ENCODE measurements around the gene EPN2. TPM values are rescaled to one million over a fixed set of nuclear protein-coding genes. Genes with fewer than 3 reads are reported as not detected.

EPN2 gene
- polyA plus RNA-seq, 1 donor (not counting 4 experiments of a cell fraction or from before 2014, with no cell fraction given) = 30.2 TPM

GRCh38 chr17:19295473-19296135 lies 58.4 kb downstream of the EPN2 start:
- no peak for DNase-seq (ENCODE audit: low read depth, low spot score)
- H3K4me3 ChIP-seq (ENCODE audit: control insufficient read depth in 2 of 3, extremely low read depth in 1 of 3, insufficient read depth in 2 of 3, low read depth in 1 of 3, low read length in 3 of 3) = no peak overlapping the region
- no peak overlapping the region for H3K4me2 ChIP-seq (ENCODE audit: control insufficient read depth, extremely low read depth, insufficient read depth, low read depth, low read length)
- FAIRE-seq = no peak
- peaks cover 7% of the 10 kb centered on the region for H3K9me1 ChIP-seq (ENCODE audit: control insufficient read depth, extremely low read depth, insufficient read depth, low read length)
- no peaks in the 10 kb centered on the region for H3K9me3 ChIP-seq (ENCODE audit: control insufficient read depth, low read depth, low read length)
- H3K36me3 ChIP-seq (ENCODE audit: control insufficient read depth in 2 of 2, extremely low read depth in 1 of 2, insufficient read depth in 2 of 2, low read length in 2 of 2) = peaks cover 1 to 2% of the 10 kb centered on the region in 2 experiments
- dilution Hi-C loops (cut with MboI; ENCODE audit: extremely low pct_ligation_motif_present, low sequenced_read_pairs) = no loop called here
- peaks cover 10% of the 10 kb centered on the region for H3K4me1 ChIP-seq (ENCODE audit: control insufficient read depth, extremely low read depth, insufficient read depth, low read length)
- H3K9ac ChIP-seq (ENCODE audit: control insufficient read depth, extremely low read depth, insufficient read depth, low read length) = no peak overlapping the region
- H3K79me2 ChIP-seq (ENCODE audit: control insufficient read depth, insufficient read depth, low read length) = no peaks in the 10 kb centered on the region
- TF ChIP-seq EZH2 (IDR thresholded peaks at IDR 0.05; ENCODE audit: low read length) (no peak), CTCF (optimal IDR thresholded peaks at IDR 0.05 in 1 of 3, IDR thresholded peaks at IDR 0.05 in 1 of 3, conservative IDR thresholded peaks at IDR 0.05 in 1 of 3; ENCODE audit: extremely low read depth in 1 of 3, insufficient read depth in 2 of 3, low read length in 3 of 3) (no peak)
- no peak overlapping the region for H2AFZ ChIP-seq (ENCODE audit: control insufficient read depth, low read length)
- no peaks in the 10 kb centered on the region for H3K27me3 ChIP-seq (ENCODE audit: control insufficient read depth, extremely low read depth, insufficient read depth, low read length)
- H3K27ac ChIP-seq (ENCODE audit: control insufficient read depth, insufficient read depth, low read length) = no peak overlapping the region
- H4K20me1 ChIP-seq (ENCODE audit: control insufficient read depth, extremely low read depth, insufficient read depth, low read length) = peaks cover 8% of the 10 kb centered on the region

GRCh38 chr17:19296786-19297778 lies 59.9 kb downstream of the EPN2 start:
- FAIRE-seq (no peak), DNase-seq (ENCODE audit: low read depth, low spot score) (no peak)
- H3K27ac ChIP-seq (ENCODE audit: control insufficient read depth, insufficient read depth, low read length) = no peak overlapping the region
- H3K4me2 ChIP-seq (ENCODE audit: control insufficient read depth, extremely low read depth, insufficient read depth, low read depth, low read length) = no peak overlapping the region
- no peak overlapping the region for H2AFZ ChIP-seq (ENCODE audit: control insufficient read depth, low read length)
- H3K36me3 ChIP-seq (ENCODE audit: control insufficient read depth in 2 of 2, extremely low read depth in 1 of 2, insufficient read depth in 2 of 2, low read length in 2 of 2) = peaks cover 2 to 4% of the 10 kb centered on the region in 2 experiments
- no peak overlapping the region for H3K9ac ChIP-seq (ENCODE audit: control insufficient read depth, extremely low read depth, insufficient read depth, low read length)
- no peak overlapping the region for H3K4me3 ChIP-seq (ENCODE audit: control insufficient read depth in 2 of 3, extremely low read depth in 1 of 3, insufficient read depth in 2 of 3, low read depth in 1 of 3, low read length in 3 of 3)
- H3K4me1 ChIP-seq (ENCODE audit: control insufficient read depth, extremely low read depth, insufficient read depth, low read length) = peaks cover 6% of the 10 kb centered on the region
- H3K79me2 ChIP-seq (ENCODE audit: control insufficient read depth, insufficient read depth, low read length) = no peaks in the 10 kb centered on the region
- H3K9me3 ChIP-seq (ENCODE audit: control insufficient read depth, low read depth, low read length) = no peaks in the 10 kb centered on the region
- peaks cover 8% of the 10 kb centered on the region for H4K20me1 ChIP-seq (ENCODE audit: control insufficient read depth, extremely low read depth, insufficient read depth, low read length)
- dilution Hi-C loops (cut with MboI; ENCODE audit: extremely low pct_ligation_motif_present, low sequenced_read_pairs) = no loop called here
- TF ChIP-seq CTCF (optimal IDR thresholded peaks at IDR 0.05 in 1 of 3, IDR thresholded peaks at IDR 0.05 in 1 of 3, conservative IDR thresholded peaks at IDR 0.05 in 1 of 3; ENCODE audit: extremely low read depth in 1 of 3, insufficient read depth in 2 of 3, low read length in 3 of 3) = no peak
- TF ChIP-seq EZH2 (IDR thresholded peaks at IDR 0.05; ENCODE audit: low read length) = no peak
- H3K9me1 ChIP-seq (ENCODE audit: control insufficient read depth, extremely low read depth, insufficient read depth, low read length) = peaks cover 7% of the 10 kb centered on the region
- H3K27me3 ChIP-seq (ENCODE audit: control insufficient read depth, extremely low read depth, insufficient read depth, low read length) = no peaks in the 10 kb centered on the region

Measured in keratinocyte (primary cell).